GM12891 (cell line): ENCODE results near the gene ZSWIM4.
"Not testable (repeated sequence)": the region's sequence is repeated elsewhere in the genome, so short reads cannot be mapped to it uniquely, and the experiment has no call there.

Source experiments
- PAX5 ChIP-seq: IDR thresholded peaks from 2 replicates; pipeline ENCODE4 v1.6.1; 2011; ENCODE audit warnings: low read length, moderate library complexity, mild to moderate bottlenecking; ENCODE audit not compliant: insufficient read depth, severe bottlenecking
- POLR2A ChIP-seq: IDR thresholded peaks from 2 replicates; pipeline ENCODE4 v1.6.1; 2011; ENCODE audit warnings: low read depth, low read length, control low read depth
- POLR2AphosphoS5 ChIP-seq: IDR thresholded peaks from 2 replicates; pipeline ENCODE4 v1.6.1; 2011; ENCODE audit warnings: low read depth, low read length, control low read depth
- SPI1 ChIP-seq: IDR thresholded peaks from 2 replicates; pipeline ENCODE4 v1.6.1; 2011; ENCODE audit warnings: low read depth, low read length, control low read depth
- TAF1 ChIP-seq: IDR thresholded peaks from 2 replicates; pipeline ENCODE4 v1.6.1; 2011; ENCODE audit warnings: low read depth, low read length, control low read depth

DNA sequence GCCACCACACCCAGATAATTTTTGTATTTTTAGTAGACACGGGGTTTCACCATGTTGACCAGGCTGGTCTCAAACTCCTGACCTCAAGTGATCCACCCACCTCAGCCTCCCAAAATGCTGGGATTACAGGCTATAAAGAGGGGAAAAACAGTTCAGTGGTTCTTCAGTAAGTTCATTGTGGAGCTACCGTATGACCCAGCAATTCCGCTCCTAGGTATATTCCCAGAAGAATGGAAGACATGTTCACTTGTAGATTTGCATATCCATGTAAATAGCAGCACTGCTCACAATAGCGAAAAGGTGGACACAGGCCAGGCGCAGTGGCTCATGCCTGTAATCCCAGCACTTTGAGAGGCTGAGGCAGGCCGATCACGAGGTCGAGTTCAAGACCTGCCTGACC is 15.4 kb upstream of the ZSWIM4 start:
- not testable (repeated sequence) for TF ChIP-seq POLR2A, POLR2AphosphoS5, TAF1, SPI1, PAX5
